ENCODE data around the gene CACNA2D3.

Gene CACNA2D3

DNA sequence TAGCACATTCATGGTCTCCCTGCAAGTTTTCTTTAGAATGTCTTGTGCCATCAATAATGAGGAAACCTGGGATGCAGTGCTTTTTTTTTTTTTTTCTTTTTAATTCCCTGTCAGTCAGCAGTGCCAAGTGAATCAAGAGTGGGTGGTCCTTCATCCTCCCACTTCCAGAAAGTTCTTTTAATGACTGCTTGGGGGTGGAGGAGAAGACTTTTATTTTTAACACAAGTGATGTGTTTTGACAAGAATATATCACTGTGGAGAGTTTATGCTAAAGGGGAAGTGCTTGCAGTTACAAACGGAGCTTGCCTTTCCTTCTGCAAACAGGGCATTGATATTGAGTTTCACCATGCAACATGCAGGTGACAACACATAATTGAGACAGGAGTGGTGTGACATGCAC lies 69.7 kb downstream of the CACNA2D3 start:
- TF ChIP-seq SIN3A (IDR thresholded peaks at IDR 0.05; ENCODE audit: borderline replicate concordance, insufficient read depth, low read length) = no peak
- TF ChIP-seq, protein P1, sequence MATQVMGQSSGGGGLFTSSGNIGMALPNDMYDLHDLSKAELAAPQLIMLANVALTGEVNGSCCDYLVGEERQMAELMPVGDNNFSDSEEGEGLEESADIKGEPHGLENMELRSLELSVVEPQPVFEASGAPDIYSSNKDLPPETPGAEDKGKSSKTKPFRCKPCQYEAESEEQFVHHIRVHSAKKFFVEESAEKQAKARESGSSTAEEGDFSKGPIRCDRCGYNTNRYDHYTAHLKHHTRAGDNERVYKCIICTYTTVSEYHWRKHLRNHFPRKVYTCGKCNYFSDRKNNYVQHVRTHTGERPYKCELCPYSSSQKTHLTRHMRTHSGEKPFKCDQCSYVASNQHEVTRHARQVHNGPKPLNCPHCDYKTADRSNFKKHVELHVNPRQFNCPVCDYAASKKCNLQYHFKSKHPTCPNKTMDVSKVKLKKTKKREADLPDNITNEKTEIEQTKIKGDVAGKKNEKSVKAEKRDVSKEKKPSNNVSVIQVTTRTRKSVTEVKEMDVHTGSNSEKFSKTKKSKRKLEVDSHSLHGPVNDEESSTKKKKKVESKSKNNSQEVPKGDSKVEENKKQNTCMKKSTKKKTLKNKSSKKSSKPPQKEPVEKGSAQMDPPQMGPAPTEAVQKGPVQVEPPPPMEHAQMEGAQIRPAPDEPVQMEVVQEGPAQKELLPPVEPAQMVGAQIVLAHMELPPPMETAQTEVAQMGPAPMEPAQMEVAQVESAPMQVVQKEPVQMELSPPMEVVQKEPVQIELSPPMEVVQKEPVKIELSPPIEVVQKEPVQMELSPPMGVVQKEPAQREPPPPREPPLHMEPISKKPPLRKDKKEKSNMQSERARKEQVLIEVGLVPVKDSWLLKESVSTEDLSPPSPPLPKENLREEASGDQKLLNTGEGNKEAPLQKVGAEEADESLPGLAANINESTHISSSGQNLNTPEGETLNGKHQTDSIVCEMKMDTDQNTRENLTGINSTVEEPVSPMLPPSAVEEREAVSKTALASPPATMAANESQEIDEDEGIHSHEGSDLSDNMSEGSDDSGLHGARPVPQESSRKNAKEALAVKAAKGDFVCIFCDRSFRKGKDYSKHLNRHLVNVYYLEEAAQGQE (IDR thresholded peaks at IDR 0.05; ENCODE audit: insufficient read depth in 1 of 2, low read depth in 2 of 2, low read length in 2 of 2) = no peak

GRCh38 chr3:54193093-54193492 lies 70.7 kb downstream of the CACNA2D3 start:
- TF ChIP-seq, protein P1 (IDR thresholded peaks at IDR 0.05; ENCODE audit: insufficient read depth in 1 of 2, low read depth in 2 of 2, low read length in 2 of 2) = no peak
- TF ChIP-seq POLR2AphosphoS5 (IDR thresholded peaks at IDR 0.05; ENCODE audit: low read depth, low read length) (no peak), SIN3A (IDR thresholded peaks at IDR 0.05; ENCODE audit: borderline replicate concordance, insufficient read depth, low read length) (no peak), FOXP2 (optimal IDR thresholded peaks at IDR 0.05; ENCODE audit: borderline replicate concordance, extremely low read depth, extremely low read length, insufficient read depth) (no peak), TAF1 (IDR thresholded peaks at IDR 0.05; ENCODE audit: borderline replicate concordance, insufficient read depth, low read length) (no peak)

- TF ChIP-seq SIN3A (IDR thresholded peaks at IDR 0.05; ENCODE audit: borderline replicate concordance, insufficient read depth, low read length) (no peak), POLR2AphosphoS5 (IDR thresholded peaks at IDR 0.05; ENCODE audit: low read depth, low read length) (no peak), TAF1 (IDR thresholded peaks at IDR 0.05; ENCODE audit: borderline replicate concordance, insufficient read depth, low read length) (no peak), FOXP2 (optimal IDR thresholded peaks at IDR 0.05; ENCODE audit: borderline replicate concordance, extremely low read depth, extremely low read length, insufficient read depth) (no peak)
- TF ChIP-seq, protein P1 (IDR thresholded peaks at IDR 0.05; ENCODE audit: insufficient read depth in 1 of 2, low read depth in 2 of 2, low read length in 2 of 2) = no peak
These were observed 74.1 kb downstream of the CACNA2D3 start for GRCh38 chr3:54196360-54196991.

- TF ChIP-seq POLR2AphosphoS5 (IDR thresholded peaks at IDR 0.05; ENCODE audit: low read depth, low read length) (no peak), SIN3A (IDR thresholded peaks at IDR 0.05; ENCODE audit: borderline replicate concordance, insufficient read depth, low read length) (no peak), FOXP2 (optimal IDR thresholded peaks at IDR 0.05; ENCODE audit: borderline replicate concordance, extremely low read depth, extremely low read length, insufficient read depth) (no peak), TAF1 (IDR thresholded peaks at IDR 0.05; ENCODE audit: borderline replicate concordance, insufficient read depth, low read length) (no peak)
- TF ChIP-seq, protein P1 (IDR thresholded peaks at IDR 0.05; ENCODE audit: insufficient read depth in 1 of 2, low read depth in 2 of 2, low read length in 2 of 2) = no peak
These were observed 75.2 kb downstream of the CACNA2D3 start for GRCh38 chr3:54197509-54197908.

DNA sequence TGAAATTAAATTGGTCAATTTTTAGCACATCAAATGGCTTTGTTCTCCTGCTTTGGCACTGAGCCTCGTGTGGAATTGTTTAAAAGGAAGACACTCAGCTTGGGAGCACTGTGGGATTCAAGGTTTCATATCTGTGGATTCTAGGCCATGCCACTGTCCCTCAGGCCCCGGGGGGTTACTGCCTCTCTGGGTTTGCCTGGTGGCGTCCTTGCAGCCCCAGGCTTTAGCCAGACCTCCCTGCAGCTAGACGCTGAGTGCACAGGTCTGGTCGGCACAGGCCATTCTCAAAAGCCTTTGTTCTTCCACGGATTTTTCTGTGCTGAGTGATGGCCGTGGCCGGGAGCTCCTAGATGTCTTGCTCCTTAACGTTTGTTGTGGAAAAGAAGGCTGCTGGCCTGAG lies 76.2 kb downstream of the CACNA2D3 start:
- TF ChIP-seq TAF1 (IDR thresholded peaks at IDR 0.05; ENCODE audit: borderline replicate concordance, insufficient read depth, low read length) (no peak), POLR2AphosphoS5 (IDR thresholded peaks at IDR 0.05; ENCODE audit: low read depth, low read length) (no peak), SIN3A (IDR thresholded peaks at IDR 0.05; ENCODE audit: borderline replicate concordance, insufficient read depth, low read length) (no peak), FOXP2 (optimal IDR thresholded peaks at IDR 0.05; ENCODE audit: borderline replicate concordance, extremely low read depth, extremely low read length, insufficient read depth) (no peak)
- TF ChIP-seq, protein P1 (IDR thresholded peaks at IDR 0.05; ENCODE audit: insufficient read depth in 1 of 2, low read depth in 2 of 2, low read length in 2 of 2) = no peak
